Prostate gland (tissue), 2 donors: ENCODE results near the gene ELOVL1.

Experiments used
- CTCF ChIP-seq, 4 experiments: fragments of 200-600 bp in 2 of 4; fragments of 450-650 bp in 2 of 4; sonication (generic) in 2 of 4; IDR thresholded peaks; 1 replicate in 3 of 4; 2 replicates in 1 of 4; pipeline ENCODE4 v1.5.1; 2016 to 2019; ENCODE audit warnings: antibody characterized with exemption in 4 of 4, mild to moderate bottlenecking in 2 of 4, moderate library complexity in 2 of 4
- POLR2A ChIP-seq: fragments of 450-650 bp; IDR thresholded peaks from one replicate; pipeline ENCODE4 v1.6.1; 2016; ENCODE audit warnings: antibody characterized with exemption, mild to moderate bottlenecking
- POLR2AphosphoS5 ChIP-seq: sonication (generic); formaldehyde crosslinking; IDR thresholded peaks from one replicate; pipeline ENCODE4 v1.6.1; 2017; ENCODE audit warnings: antibody characterized with exemption

GRCh38 chr1:43329995-43330751 is 37.6 kb downstream of the ELOVL1 start:
- no peak for TF ChIP-seq CTCF (IDR thresholded peaks at IDR 0.05)
- no peak for TF ChIP-seq POLR2A
- no peak for TF ChIP-seq POLR2AphosphoS5
